Cardiac muscle cell (in vitro differentiated cells and primary cell): ENCODE measurements around the gene TBCD. TPM values are rescaled to one million over a fixed set of nuclear protein-coding genes. Genes with fewer than 3 reads are reported as not detected.

ENCODE experiments used
- DNase-seq, 2 donors: peaks; one replicate each; pipeline versions ENCODE4 v3.0.0 to v3.0.0-alpha.2; 2010 to 2017; ENCODE audit warnings: low read depth in 1 of 2, low spot score in 1 of 2
- H3K27ac ChIP-seq: fragments of 200-600 bp; sonication (generic); 2 replicates; pipeline ENCODE4 v1.5.1; 2016
- H3K27me3 ChIP-seq: fragments of 200-600 bp; sonication (generic); 2 replicates; pipeline ENCODE4 v1.6.0; 2016; ENCODE audit warnings: control low read depth
- H3K36me3 ChIP-seq: fragments of 200-600 bp; sonication (generic); 2 replicates; pipeline ENCODE4 v1.5.1; 2016; ENCODE audit warnings: control low read depth
- H3K4me1 ChIP-seq: fragments of 200-600 bp; sonication (generic); 2 replicates; pipeline ENCODE4 v1.8.1; 2017; ENCODE audit warnings: low read depth, mild to moderate bottlenecking, mixed run types
- H3K4me3 ChIP-seq: fragments of 200-600 bp; sonication (generic); 2 replicates; pipeline ENCODE4 v1.5.1; 2016; ENCODE audit warnings: mild to moderate bottlenecking
- H3K9me3 ChIP-seq: fragments of 200-600 bp; sonication (generic); 2 replicates; pipeline ENCODE4 v1.5.1; 2017; ENCODE audit warnings: low read depth, mild to moderate bottlenecking, control low read depth
- polyA plus RNA-seq: library from polyadenylated mRNA; unstranded; fragments of >200 nt; fragmentation: Nextera tagmentation; extraction: Ambion mirVana; gene quantifications from 2 replicates; pipeline ENCODE4 v1.2.1, GENCODE V29; 2016
- total RNA-seq: library from RNA; depleted of rRNA; stranded (reverse); fragments of >200 nt; gene quantifications from 2 replicates; pipeline ENCODE4 v1.2.3, GENCODE V29; 2016
- TF ChIP-seq, protein P1 (sequence below): IDR thresholded peaks from 2 replicates; pipeline ENCODE4 v1.5.1; 2012; ENCODE audit warnings: low read depth, mild to moderate bottlenecking, low read length

Gene TBCD
- total and polyA plus RNA-seq, 2 experiments from 2014 or later, result 55.7 to 66.0 TPM

DNA sequence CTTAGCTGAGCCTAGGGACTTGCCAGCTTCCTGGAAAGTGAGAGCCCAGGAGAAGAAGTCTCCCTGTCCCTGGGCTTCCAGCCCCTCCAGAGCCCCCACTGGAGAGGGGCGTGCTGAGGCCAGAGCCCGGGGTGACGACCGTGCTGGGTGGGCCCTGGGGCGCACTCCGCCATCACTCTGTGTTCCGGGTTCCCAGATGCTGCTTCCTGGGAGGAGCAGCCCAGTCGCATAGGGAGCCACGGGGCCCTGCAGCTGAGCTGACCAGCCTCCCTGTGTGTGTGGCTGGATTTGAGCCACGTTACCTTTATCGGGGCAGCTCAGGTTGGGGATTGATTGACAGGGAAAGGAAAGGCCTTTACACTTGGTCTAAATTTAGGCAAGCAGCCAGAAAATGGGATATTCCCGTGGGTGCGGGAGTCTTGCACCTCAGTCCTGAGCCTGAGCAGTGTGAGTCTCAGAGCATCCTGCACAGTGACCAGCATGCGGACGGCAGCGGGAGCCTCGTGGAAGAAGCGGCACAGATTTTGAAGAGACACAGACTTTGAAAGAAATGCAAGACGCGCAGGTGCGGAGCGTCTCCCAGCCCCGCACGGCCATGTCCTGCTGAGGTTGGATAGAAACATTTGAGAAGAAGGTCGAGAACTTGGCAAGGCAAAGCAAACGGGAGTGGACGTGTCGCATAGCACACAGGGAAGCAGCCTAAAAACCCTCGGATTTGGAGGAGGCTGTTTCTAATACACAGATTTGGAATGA, 139.2 kb downstream of the TBCD start:
- TF ChIP-seq, protein P1, sequence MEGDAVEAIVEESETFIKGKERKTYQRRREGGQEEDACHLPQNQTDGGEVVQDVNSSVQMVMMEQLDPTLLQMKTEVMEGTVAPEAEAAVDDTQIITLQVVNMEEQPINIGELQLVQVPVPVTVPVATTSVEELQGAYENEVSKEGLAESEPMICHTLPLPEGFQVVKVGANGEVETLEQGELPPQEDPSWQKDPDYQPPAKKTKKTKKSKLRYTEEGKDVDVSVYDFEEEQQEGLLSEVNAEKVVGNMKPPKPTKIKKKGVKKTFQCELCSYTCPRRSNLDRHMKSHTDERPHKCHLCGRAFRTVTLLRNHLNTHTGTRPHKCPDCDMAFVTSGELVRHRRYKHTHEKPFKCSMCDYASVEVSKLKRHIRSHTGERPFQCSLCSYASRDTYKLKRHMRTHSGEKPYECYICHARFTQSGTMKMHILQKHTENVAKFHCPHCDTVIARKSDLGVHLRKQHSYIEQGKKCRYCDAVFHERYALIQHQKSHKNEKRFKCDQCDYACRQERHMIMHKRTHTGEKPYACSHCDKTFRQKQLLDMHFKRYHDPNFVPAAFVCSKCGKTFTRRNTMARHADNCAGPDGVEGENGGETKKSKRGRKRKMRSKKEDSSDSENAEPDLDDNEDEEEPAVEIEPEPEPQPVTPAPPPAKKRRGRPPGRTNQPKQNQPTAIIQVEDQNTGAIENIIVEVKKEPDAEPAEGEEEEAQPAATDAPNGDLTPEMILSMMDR, result no peak
- Histone ChIP-seq H3K9me3 (no peaks in the 10 kb centered on the region), H3K36me3 (no peaks in the 10 kb centered on the region), H3K4me3 (no peak overlapping the region), H3K4me1 (peaks cover 3% of the 10 kb centered on the region), H3K27ac (no peak overlapping the region), H3K27me3 (no peaks in the 10 kb centered on the region)
- DNase-seq, result no peak

DNA sequence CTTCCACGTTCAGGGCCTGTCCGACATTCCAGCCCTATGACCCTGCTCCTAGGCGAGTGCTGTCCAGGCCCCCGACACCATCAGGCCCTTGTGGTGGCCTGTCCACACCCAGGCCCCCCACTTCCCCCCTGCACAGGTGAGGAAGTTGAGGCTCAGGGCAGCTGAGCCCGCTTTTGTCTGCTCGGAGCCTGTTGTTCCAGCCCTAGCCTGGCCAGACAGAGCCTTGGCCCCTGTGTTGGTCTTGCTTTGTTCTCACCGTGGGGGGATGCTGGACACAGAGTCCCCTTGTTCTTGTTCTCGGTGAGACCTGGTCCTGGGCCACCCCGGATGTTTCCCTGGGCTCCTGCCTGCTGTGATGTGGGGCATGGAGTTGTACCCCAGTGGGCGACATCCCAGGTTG, 140.0 kb downstream of the TBCD start:
- no peaks in the 10 kb centered on the region for H3K4me1 ChIP-seq
- no peak overlapping the region for H3K4me3 ChIP-seq
- no peaks in the 10 kb centered on the region for H3K36me3 ChIP-seq
- no peak overlapping the region for H3K27ac ChIP-seq
- TF ChIP-seq, protein P1, result no peak
- no peaks in the 10 kb centered on the region for H3K27me3 ChIP-seq
- H3K9me3 ChIP-seq, result no peaks in the 10 kb centered on the region
- no peak for DNase-seq

DNA sequence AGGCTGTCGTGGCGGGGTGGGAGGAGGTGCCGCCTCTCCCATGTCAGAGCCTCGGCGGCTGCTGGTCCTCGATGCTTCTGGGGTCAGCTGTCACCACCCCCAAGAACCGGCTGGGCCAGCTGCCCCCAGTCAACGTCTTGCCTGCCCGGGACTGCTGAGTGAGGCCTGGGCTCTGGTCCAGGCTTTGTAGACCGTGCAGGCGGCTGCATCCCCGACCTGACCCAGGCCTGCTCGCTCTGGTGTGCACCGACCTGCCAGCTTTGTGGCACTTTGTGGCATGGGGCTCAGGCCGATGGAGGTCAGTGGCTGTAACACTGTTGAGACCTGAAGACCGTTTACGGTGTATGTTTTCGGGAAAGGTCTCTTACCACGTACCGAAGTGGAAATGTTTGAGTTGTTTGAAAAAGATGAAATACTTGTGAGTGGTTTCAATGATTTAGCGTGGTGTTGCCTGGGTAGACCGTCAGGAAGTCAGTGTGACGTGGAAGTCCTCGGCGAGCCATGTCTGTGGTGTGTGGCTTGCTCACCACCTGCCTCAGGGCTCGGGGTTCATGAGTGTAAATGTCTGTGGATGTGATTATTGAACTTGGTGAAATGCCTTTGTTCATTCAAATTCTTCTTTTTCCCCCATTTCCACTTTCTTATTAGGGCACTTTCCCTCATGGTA, 141.2 kb downstream of the TBCD start:
- TF ChIP-seq, protein P1, result no peak
- Histone ChIP-seq H3K4me1 (no peaks in the 10 kb centered on the region), H3K27ac (no peak overlapping the region)

DNA sequence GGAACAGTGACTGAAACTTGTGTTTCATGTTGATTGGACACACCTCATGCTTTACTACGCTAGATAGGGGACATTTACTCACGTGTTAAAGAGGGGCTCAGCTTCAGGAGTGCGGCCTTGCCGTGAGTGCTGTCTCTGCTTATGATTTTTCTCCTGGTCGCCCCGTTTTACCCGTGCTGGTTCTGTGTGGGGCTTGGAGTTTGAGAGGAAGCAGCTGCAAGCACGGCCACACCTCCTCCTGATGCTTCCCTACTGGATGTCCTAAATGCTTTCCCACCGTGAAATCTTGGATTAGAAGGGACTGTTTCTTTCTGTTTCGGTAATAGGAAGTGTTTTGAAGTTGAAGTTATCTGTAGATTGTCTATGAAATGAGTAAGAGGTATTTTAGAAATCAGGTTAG, 141.9 kb downstream of the TBCD start:
- Histone ChIP-seq H3K27ac (no peak overlapping the region), H3K4me3 (no peak overlapping the region), H3K4me1 (no peaks in the 10 kb centered on the region), H3K27me3 (no peaks in the 10 kb centered on the region), H3K9me3 (no peaks in the 10 kb centered on the region), H3K36me3 (no peaks in the 10 kb centered on the region)
- no peak for DNase-seq
- TF ChIP-seq, protein P1, result no peak

More for the DNA sequence above, 141.2 kb downstream of the TBCD start:
- no peaks in the 10 kb centered on the region for H3K36me3 ChIP-seq
- peak in 1 of 2 donors; percentile 21 for DNase-seq
- no peaks in the 10 kb centered on the region for H3K9me3 ChIP-seq
- no peak overlapping the region for H3K4me3 ChIP-seq
- no peaks in the 10 kb centered on the region for H3K27me3 ChIP-seq

DNA sequence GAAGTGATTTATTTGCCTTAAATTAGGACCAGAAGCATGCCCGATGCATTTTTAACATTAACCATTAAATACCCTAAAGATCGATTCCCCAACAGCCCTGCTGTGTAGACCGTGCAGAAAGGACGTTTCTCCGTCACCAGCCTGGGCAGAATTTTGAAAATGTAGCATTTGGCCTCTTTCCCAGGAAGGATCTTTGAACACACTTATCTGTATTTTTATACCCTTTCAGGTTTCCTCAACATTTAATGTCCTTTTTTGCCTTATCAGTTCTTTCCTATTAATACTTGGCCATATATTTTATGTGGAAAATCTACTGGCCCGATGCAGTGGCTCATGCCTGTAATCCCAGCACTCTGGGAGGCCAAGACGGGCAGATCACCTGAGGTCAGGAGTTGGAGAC, 142.5 kb downstream of the TBCD start:
- Histone ChIP-seq H3K36me3 (no peaks in the 10 kb centered on the region), H3K27me3 (no peaks in the 10 kb centered on the region), H3K27ac (no peak overlapping the region), H3K4me3 (no peak overlapping the region), H3K4me1 (no peaks in the 10 kb centered on the region), H3K9me3 (no peaks in the 10 kb centered on the region)
- TF ChIP-seq, protein P1, result no peak
- DNase-seq, result no peak
